DOHH2 (cell line): ENCODE results near the gene ESYT3.

Experiments used
- EZH2phosphoT487 ChIP-seq: fragments of 200-600 bp; sonication (generic); IDR thresholded peaks from 2 replicates; pipeline ENCODE4 v1.6.1; 2017; ENCODE audit warnings: borderline replicate concordance, mild to moderate bottlenecking, antibody characterized with exemption, low read length, moderate library complexity, mixed read lengths
- TF ChIP-seq, protein P1 (sequence below): fragments of 200-600 bp; sonication (generic); IDR thresholded peaks from one replicate; pipeline ENCODE4 v1.5.1; 2014; ENCODE audit warnings: antibody characterized with exemption, mild to moderate bottlenecking, low read depth, low read length; ENCODE audit not compliant: poor library complexity, severe bottlenecking

DNA sequence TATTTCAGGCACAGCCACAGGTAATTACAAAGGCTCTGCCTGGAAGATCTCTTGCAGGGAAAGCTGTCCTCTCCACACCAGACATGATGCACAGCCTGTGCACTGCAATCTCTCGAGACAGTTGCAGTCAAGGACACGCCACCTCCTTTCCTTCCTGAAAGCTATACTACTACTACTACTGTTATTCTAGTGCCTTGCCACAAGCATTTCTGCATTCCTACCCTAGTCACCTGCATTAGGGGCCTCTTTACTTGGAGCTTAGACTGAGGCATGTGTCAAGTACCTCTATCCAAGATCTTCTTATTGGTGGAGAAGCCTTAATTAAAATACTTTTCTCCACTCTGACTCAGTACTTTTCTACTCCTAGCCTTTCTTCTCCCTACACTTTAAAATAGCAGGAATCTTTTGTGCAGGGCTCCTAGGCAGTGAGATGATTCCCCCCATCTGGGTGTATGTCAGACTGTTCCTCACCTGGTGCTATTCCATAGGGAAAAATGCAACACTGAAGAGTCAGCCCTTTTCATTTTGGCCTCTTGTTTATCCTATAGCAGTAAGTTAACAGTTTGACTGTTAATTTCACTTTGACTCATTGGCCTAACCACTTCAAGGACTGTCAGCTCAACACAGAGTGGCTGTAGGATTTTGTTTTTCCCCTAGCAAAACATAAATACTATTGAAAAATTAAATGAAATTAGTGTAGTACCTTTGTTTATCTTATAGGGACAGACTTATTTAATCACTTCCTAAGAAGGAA is 78.9 kb downstream of the ESYT3 start:
- TF ChIP-seq, protein P1, sequence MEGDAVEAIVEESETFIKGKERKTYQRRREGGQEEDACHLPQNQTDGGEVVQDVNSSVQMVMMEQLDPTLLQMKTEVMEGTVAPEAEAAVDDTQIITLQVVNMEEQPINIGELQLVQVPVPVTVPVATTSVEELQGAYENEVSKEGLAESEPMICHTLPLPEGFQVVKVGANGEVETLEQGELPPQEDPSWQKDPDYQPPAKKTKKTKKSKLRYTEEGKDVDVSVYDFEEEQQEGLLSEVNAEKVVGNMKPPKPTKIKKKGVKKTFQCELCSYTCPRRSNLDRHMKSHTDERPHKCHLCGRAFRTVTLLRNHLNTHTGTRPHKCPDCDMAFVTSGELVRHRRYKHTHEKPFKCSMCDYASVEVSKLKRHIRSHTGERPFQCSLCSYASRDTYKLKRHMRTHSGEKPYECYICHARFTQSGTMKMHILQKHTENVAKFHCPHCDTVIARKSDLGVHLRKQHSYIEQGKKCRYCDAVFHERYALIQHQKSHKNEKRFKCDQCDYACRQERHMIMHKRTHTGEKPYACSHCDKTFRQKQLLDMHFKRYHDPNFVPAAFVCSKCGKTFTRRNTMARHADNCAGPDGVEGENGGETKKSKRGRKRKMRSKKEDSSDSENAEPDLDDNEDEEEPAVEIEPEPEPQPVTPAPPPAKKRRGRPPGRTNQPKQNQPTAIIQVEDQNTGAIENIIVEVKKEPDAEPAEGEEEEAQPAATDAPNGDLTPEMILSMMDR = no peak
- TF ChIP-seq EZH2phosphoT487 = no peak
